BE2C (cell line): ENCODE data around the gene ZACN.

Source experiments
- DNase-seq: peaks from one replicate; pipeline ENCODE4 v3.0.0-alpha.2; 2020
- H3K27me3 ChIP-seq: fragments of 250-450 bp; sonication (Bioruptor Pico); 2 replicates; pipeline ENCODE4 v1.5.1; 2020; ENCODE audit warnings: mild to moderate bottlenecking
- H3K36me3 ChIP-seq: fragments of 250-450 bp; sonication (Bioruptor Pico); 2 replicates; pipeline ENCODE4 v1.5.1; 2020; ENCODE audit warnings: mild to moderate bottlenecking
- H3K4me1 ChIP-seq: fragments of 250-450 bp; sonication (Bioruptor Pico); 2 replicates; pipeline ENCODE4 v1.5.1; 2020
- H3K4me3 ChIP-seq: 2 replicates; pipeline ENCODE4 v1.5.1; 2011; ENCODE audit warnings: low read depth, low read length
- H3K9me3 ChIP-seq: fragments of 250-450 bp; sonication (Bioruptor Pico); 2 replicates; pipeline ENCODE4 v1.5.1; 2020
- CTCF ChIP-seq: IDR thresholded peaks from 2 replicates; pipeline ENCODE4 v1.5.1; 2012; ENCODE audit warnings: mild to moderate bottlenecking, low read depth, low read length

Gene ZACN

GRCh38 chr17:76120658-76121008 lies 41.7 kb downstream of the ZACN start:
- Histone ChIP-seq H3K4me3 (no peak overlapping the region), H3K27me3 (no peaks in the 10 kb centered on the region), H3K9me3 (no peaks in the 10 kb centered on the region), H3K36me3 (no peaks in the 10 kb centered on the region), H3K4me1 (no peaks in the 10 kb centered on the region)
- no peak for TF ChIP-seq CTCF
- no peak for DNase-seq

- Histone ChIP-seq H3K9me3 (no peaks in the 10 kb centered on the region), H3K4me3 (no peak overlapping the region), H3K36me3 (no peaks in the 10 kb centered on the region), H3K4me1 (no peaks in the 10 kb centered on the region), H3K27me3 (no peaks in the 10 kb centered on the region)
- no peak for DNase-seq
- no peak for TF ChIP-seq CTCF
Observed at GRCh38 chr17:76121932-76122430, 43.0 kb downstream of the ZACN start.

GRCh38 chr17:76122431-76123190 lies 43.6 kb downstream of the ZACN start:
- DNase-seq, result no peak
- no peaks in the 10 kb centered on the region for H3K36me3 ChIP-seq
- H3K27me3 ChIP-seq, result no peaks in the 10 kb centered on the region
- TF ChIP-seq CTCF, result no peak
- no peaks in the 10 kb centered on the region for H3K9me3 ChIP-seq
- H3K4me3 ChIP-seq, result no peak overlapping the region
- H3K4me1 ChIP-seq, result no peaks in the 10 kb centered on the region

GRCh38 chr17:76123191-76123499 lies 44.2 kb downstream of the ZACN start:
- no peaks in the 10 kb centered on the region for H3K27me3 ChIP-seq
- H3K36me3 ChIP-seq, result no peaks in the 10 kb centered on the region
- H3K9me3 ChIP-seq, result no peaks in the 10 kb centered on the region
- no peak overlapping the region for H3K4me3 ChIP-seq
- TF ChIP-seq CTCF, result no peak
- no peak for DNase-seq
- no peaks in the 10 kb centered on the region for H3K4me1 ChIP-seq

GRCh38 chr17:76123749-76124581 lies 45.0 kb downstream of the ZACN start:
- Histone ChIP-seq H3K36me3 (no peaks in the 10 kb centered on the region), H3K9me3 (no peaks in the 10 kb centered on the region), H3K4me1 (no peaks in the 10 kb centered on the region), H3K4me3 (no peak overlapping the region), H3K27me3 (no peaks in the 10 kb centered on the region)
- no peak for TF ChIP-seq CTCF
- DNase-seq, result no peak
